SH-SY5Y (cell line): Measurements from ENCODE around the gene KRT14.
A peak's percentile ranks its signal among the peaks of the same experiment; 100 is the strongest.

Experiments
- GATA2 ChIP-seq: IDR thresholded peaks from 2 replicates; pipeline ENCODE4 v1.6.1; 2011; ENCODE audit warnings: mild to moderate bottlenecking, low read depth, low read length
- GATA3 ChIP-seq: IDR thresholded peaks from 2 replicates; pipeline ENCODE4 v1.6.1; 2011; ENCODE audit warnings: low read depth, mild to moderate bottlenecking, low read length, moderate library complexity

Gene KRT14

DNA sequence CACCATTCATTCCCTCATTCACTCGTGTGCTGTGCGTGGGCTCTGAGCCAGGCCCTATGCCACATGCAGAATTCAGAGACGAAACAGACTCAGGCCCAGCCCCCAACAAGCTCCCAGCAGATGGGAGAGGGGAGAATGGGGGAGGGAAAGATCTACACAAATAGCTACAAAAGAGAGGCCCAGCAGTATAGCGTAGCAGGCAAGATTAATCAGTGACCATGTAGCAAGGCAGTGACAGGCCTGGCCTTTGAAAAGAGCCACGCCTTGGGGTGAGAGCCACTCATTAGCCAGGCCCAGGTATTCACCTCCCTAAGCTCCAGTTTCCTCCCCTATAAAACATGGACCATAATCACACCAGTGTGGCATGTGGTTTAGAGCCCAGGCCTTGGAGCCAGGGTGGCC is 42.2 kb downstream of the KRT14 start:
- TF ChIP-seq GATA2 = no peak
- TF ChIP-seq GATA3 = no peak

DNA sequence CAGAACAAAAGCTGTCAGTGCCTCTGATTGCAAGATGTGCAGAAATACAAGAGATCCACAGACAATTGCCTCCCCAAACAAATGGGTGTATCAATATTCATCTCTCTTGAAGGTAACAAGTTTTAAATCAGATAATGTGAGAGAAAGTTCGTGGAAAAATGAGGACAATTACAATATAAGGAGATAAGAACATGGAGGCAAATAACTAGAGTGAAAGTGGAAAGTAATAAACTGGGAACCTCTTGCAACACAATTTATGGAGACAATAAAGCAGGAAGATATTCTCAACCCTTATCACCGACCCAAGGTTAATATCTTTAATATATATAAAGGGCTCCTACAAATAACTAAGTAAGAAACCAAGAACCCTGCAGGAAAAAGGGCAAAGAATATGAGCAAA is 44.3 kb downstream of the KRT14 start:
- TF ChIP-seq GATA2 (no peak), GATA3 (no peak)

DNA sequence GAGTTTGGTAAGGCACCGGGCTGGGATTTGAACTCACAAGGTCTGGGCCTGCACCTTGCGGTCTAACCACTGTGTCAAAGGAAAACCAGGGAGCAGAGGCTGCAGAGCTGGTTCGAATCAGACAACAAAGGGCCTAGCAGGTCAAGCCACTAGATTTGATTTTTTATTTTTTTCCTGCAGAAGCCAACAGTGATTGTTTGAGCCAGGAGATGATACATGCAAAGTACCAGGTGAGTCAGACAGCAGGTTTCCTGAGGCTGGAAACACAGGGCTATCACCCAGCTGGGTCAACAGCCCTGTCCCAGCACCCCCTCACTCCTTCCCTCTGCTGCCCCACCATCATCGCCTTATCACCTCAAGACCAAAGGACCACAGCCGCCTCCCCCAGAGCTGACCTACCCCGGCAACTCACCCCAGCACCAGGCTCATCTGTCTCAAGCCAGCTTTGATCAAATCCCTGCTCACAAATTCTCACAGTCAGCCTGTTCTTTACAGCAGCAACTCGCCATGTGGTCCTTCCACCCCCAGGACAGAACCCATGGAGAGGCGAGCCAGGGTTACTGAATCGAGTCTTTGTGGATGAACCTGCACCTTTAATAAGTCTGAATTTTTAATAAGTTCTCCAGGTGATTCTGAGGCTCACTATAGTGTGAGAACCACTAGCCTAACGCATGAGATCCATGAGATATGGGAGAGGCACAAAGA is 45.6 kb downstream of the KRT14 start:
- TF ChIP-seq GATA3 (no peak), GATA2 (no peak)

DNA sequence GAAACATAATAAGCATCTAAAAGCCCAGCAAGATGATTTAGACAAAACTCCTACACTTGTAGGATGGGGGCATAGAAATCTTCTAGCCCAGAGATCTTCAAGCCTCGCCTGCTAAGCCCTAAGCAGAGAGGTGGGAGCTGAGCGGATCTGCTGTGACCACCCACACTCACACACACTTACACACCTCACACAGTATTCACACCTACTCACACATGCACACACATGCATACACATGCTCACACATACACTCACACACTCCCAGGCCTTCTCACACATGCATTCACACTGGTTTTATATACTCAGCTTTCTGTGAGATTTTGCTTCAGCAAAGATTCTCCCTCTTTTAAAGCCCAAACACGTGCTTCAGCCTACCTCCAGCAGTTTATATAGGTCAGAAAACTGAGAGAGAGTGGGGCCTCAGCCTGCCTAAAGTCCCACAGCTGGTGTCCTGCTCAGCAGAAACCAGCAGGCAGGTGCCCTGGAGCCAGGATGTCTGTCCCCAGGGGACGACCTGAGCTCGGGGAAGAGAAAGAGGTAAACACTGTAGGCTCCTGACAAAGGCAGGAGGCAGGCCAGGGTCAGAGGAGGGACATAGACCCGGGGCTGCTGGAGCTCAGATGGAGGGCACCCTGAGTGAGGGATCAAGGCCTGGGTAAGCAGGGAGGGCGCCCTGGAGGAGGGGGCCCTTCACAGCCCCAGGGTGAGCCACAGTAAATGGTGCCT is 46.6 kb downstream of the KRT14 start:
- TF ChIP-seq GATA2 (no peak), GATA3 (no peak)

DNA sequence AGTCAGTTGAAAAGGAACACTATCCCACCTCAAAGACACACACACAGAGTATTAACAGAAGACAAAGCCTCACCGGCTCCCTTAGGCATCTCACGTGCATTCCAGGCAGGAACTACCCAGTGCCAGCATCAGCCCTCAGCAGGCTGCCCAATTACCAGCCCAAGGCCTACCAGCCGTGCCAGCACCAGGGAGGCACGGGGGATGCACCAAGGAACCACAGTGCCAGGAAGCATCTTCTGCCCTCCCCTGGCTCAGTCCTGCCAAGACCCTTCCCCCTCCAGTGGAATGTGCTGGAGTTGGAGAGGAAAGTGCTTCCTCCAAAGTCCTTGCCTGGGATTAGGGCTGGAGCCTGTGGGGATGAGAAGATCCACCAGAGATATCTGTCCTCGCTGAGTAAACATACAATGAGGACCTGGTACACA is 47.6 kb downstream of the KRT14 start:
- TF ChIP-seq GATA3 = no peak
- no peak for TF ChIP-seq GATA2

DNA sequence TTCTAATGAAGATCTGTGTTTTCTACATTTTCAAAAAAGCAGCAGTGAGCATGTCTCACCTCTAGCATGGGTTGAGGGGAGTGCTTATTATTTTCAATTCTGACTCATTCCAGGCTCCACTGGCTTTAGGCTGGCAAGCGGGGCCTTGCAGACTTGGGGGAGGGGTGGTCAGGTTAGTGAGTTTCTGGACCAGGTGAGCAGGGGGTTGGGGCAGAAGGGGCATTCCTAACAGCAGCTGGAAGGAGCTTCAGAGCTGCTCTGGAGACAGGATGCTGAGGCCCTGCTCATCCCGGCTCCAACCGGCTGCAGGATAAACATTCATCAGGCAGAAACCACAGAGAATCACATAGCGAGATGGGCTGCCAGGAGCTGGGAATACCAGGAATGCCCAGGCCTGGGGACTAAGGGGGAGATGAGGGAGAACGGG is 48.1 kb downstream of the KRT14 start:
- TF ChIP-seq GATA3 (no peak), GATA2 (no peak)

DNA sequence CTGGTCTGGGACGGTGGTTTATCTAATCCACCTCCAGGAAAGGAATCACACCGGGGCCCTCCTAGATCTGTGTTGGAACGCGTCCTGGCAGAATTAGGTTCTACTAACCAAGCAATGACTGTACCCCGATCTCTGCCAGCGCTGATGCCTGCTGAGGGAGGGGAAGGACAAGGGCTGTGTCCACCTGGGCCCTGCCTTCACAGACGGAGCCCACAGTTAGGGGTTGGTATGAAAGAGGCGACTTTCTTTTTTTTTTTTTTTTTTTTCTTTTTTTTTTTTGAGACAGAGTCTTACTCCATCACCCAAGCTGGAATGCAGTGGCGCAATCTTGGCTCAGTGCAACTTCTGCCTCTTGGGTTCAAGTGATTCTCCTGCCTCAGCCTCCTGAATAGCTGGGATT is 48.7 kb downstream of the KRT14 start:
- TF ChIP-seq GATA3 (no peak), GATA2 (no peak)

DNA sequence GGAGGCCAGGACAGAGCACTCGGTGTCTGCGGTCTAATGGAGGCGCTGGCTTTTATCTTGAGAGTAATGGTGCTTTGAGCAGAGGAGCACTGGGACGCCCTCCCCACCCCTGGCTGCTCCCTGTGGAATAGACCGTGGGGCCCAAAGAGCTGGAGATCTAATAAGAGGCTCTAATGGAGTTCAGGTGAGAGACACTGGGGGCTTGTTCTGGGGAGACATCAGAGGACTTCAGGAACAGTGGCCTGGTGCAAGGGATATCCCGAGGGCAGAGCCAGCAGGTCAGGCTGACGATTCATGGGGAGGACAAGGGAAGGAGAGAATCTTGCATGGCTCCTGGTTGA is 49.1 kb downstream of the KRT14 start:
- TF ChIP-seq GATA2 = no peak
- TF ChIP-seq GATA3 = no peak

DNA sequence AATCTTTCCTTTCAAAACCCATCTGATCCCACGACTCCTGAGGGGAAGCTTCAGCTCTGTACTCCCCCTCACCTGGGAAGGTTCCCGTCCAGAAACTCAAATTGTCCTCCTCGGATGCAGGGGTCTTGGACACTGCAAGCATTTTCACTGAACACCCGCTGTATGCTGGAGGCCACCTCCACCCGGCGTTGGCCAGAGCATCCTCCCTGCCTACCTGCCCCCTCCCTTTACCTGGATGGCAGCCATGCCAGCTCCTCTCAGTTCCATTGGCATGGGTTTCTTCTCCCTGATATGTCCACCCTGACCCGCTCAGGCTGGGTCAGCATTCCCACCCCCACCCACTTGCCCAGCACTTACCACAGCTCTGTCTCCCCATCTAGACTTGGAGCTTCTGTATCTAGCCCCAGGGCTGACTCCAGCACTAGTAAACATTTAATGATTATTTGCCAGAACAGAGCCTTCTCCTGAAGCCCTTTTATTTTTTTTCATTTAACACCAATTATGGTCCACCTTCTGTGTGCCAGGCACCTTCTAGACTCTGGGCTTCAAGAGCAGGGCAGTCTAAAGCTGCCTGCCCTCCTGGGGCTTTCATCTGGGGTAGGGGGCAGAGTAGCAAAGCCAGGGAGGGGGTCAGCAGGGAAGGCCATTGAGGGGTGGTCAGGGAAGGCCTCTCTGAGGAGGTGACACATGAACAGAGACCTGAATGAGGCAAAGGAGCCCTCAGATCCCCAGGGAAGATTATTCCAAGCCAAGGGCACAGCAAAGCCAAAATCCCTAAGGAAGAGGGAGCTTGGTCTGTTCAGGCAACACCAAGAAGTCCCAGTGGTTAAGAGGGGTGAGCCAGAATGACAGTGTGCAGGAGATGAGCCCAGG is 49.7 kb downstream of the KRT14 start:
- TF ChIP-seq GATA2 = peak; percentile 25; the same call in 1 of the 2 replicates
- TF ChIP-seq GATA3 = no peak

DNA sequence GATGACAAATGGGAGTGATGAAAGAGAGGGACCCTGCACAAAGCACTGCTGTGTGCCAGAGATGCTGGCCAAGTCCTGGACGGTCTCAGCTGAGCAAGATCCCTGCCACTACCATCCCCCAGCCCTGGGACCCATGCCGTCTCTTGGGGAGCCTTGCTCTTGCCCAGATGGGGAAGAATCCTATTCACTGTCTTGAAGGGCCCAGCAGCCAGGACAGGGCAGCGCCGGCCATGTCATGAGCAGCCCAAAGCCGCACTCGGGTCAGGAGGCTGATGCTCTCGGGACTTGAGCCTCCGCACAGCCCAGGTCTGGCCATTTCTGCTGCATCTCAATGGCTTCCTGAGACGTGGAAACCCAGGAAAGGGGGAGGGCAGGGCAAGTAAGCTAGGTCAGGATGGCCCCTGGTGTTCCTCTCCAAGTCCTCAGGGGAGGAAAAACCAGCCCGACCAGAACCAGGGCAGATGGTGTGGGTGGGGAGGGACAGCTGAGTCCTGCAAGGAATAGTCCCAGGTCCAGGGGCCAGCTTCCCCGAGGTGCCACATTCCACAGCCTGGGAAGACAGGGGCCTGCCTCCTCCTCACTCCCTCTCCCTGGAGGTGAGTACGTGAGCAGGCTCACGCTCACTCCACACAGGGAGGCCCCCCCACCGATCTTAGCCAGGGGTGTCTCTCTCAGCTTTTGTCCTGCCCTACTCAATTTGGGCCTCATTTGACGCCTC is 50.8 kb downstream of the KRT14 start:
- TF ChIP-seq GATA3 (no peak), GATA2 (no peak)

DNA sequence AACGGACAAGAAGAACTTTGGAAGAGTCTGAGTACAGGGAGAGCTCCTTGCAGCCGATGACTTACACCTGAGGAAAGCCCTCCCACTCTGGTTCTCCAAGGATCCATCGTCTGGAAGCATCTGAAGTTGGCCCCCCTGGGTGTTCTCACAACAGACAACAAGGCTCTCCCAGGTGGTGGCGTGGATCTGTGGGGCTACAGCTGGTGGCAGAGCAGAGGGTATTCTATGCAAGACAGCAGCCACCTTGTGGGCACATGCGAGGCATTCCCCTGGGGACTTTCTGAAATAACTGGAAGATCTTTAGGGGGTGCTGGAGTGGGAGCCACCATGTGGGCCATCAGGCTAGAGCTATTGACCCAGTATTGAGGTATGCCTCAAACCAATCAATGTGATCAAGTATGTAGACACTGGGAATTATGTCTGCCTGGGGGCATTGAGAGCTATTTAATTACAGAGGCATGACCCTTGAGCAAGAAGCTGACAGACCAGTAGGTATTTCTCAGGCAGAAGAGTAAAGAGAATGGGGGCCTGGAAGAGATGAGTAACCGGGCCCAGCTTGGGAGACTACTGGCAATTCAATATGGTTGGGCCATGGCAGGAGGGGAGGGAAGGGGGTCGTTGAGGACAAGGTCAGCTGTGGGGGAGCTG is 51.7 kb downstream of the KRT14 start:
- TF ChIP-seq GATA3 = no peak
- TF ChIP-seq GATA2 = no peak

DNA sequence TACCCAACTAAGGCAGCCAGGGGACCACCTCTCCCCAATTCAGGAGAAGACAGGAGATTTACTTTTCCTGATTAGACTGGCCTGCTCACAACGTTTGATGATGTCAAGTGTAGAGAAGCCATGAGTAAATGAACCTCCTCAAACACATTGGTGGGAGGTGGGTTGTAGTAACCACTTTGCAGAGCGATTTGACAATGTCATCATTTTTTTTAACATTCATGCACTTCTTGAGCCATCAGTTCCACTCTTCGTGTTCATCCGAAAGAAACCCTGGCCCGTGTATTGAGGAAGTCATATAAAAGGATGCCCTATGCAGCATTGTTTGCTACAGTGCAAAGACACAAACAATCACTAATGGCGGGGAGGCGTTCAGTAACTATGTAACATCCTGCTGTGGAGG is 53.1 kb downstream of the KRT14 start:
- TF ChIP-seq GATA3 (no peak), GATA2 (no peak)

DNA sequence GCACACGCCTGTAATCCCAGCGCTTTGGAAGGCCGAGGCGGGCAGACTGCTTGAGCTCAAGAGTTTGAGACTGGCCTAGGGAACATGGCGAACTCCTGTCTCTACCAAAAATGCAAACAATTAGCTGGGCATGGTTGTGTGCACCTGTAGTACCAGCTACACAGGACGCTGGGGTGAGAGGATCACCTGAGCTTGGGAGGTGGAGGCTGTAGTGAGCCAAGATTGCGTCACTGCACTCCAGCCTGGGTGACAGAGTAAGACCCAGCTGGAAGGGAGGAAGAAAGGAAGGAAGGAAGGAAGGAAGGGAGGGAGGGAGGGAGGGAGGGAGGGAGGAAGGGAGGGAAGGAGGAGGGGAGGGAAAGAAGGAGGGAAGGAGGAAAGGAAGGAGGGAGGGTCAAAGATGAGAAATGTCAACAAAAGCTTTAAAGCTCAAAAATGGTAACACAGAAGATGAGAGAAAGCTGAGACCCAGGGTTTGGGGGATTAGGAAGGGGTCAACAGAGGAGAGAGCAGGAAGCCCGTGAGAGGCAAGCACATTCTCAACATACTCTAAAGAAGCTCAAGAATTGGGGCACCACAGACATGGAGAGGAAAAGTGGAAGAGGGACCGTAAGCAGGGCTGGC is 53.6 kb downstream of the KRT14 start:
- no peak for TF ChIP-seq GATA3
